ENCODE data around the gene CTRB1.
A peak's percentile ranks its signal among the peaks of the same experiment; 100 is the strongest.
"Not testable (repeated sequence)": the region's sequence is repeated elsewhere in the genome, so short reads cannot be mapped to it uniquely, and the experiment has no call there.

Gene CTRB1

GRCh38 chr16:75241955-75242354 lies 23.2 kb downstream of the CTRB1 start:
- DNase-seq (ENCODE audit: low spot score): no peak

- DNase-seq (ENCODE audit: low spot score): not testable (repeated sequence)
These were observed 23.8 kb downstream of the CTRB1 start for GRCh38 chr16:75242436-75243078.

GRCh38 chr16:75243667-75244224 lies 25.0 kb downstream of the CTRB1 start:
- DNase-seq (ENCODE audit: low spot score): no peak

GRCh38 chr16:75244225-75244809 lies 25.5 kb downstream of the CTRB1 start:
- DNase-seq (ENCODE audit: low spot score): no peak

- DNase-seq (ENCODE audit: low spot score): peak; percentile 93
These were observed 26.3 kb downstream of the CTRB1 start for GRCh38 chr16:75244844-75245758.

GRCh38 chr16:75246504-75247205 lies 27.9 kb downstream of the CTRB1 start:
- DNase-seq (ENCODE audit: low spot score): no peak

GRCh38 chr16:75247249-75247648 lies 28.5 kb downstream of the CTRB1 start:
- DNase-seq (ENCODE audit: low spot score): no peak

GRCh38 chr16:75248142-75248535 lies 29.4 kb downstream of the CTRB1 start:
- DNase-seq (ENCODE audit: low spot score): no peak

- DNase-seq (ENCODE audit: low spot score): peak; percentile 79
These were observed 30.0 kb downstream of the CTRB1 start for GRCh38 chr16:75248536-75249380.

GRCh38 chr16:75249441-75249840 lies 30.7 kb downstream of the CTRB1 start:
- no peak for DNase-seq (ENCODE audit: low spot score)

GRCh38 chr16:75250089-75250808 lies 31.5 kb downstream of the CTRB1 start:
- DNase-seq (ENCODE audit: low spot score): no peak

- no peak for DNase-seq (ENCODE audit: low spot score)
These were observed 32.1 kb downstream of the CTRB1 start for GRCh38 chr16:75250809-75251279.

GRCh38 chr16:75251280-75252048 lies 32.7 kb downstream of the CTRB1 start, which contains the start of gene BCAR1:
Gene BCAR1 (minus strand): TSS chr16:75251624. CDS start chr16:75251482, 142 bp downstream.
- DNase-seq (ENCODE audit: low spot score): peak; percentile 78

GRCh38 chr16:75252049-75252864 lies 33.5 kb downstream of the CTRB1 start:
- no peak for DNase-seq (ENCODE audit: low spot score)

GRCh38 chr16:75252946-75253911 lies 34.4 kb downstream of the CTRB1 start:
- DNase-seq (ENCODE audit: low spot score): peak; percentile 83

GRCh38 chr16:75254359-75254837 lies 35.6 kb downstream of the CTRB1 start:
- DNase-seq (ENCODE audit: low spot score): peak; percentile 93

- DNase-seq (ENCODE audit: low spot score): peak; percentile 61
These were observed 37.3 kb downstream of the CTRB1 start for GRCh38 chr16:75256059-75256571.

All from cerebellar cortex (tissue), 1 donor.